HG03460 (cell line): ENCODE results near the gene IL1RL2.

Experiments
- ATAC-seq: cut with Tn5 transposase; IDR thresholded peaks from one replicate; pipeline ENCODE4 v1.9.1; 2021; ENCODE audit not compliant: unreplicated experiment

IL1RL2 gene

GRCh38 chr2:102158011-102158755 is 28.6 kb upstream of the IL1RL2 start:
- ATAC-seq, result no peak

- no peak for ATAC-seq
These were observed 27.5 kb upstream of the IL1RL2 start for GRCh38 chr2:102159295-102159694.

- ATAC-seq, result no peak
These were observed 20.5 kb upstream of the IL1RL2 start for GRCh38 chr2:102166189-102166845.

GRCh38 chr2:102168026-102168771 is 18.6 kb upstream of the IL1RL2 start:
- ATAC-seq, result no peak

GRCh38 chr2:102171946-102172345 is 14.9 kb upstream of the IL1RL2 start:
- ATAC-seq, result no peak

- ATAC-seq, result no peak
These were observed 14.1 kb upstream of the IL1RL2 start for GRCh38 chr2:102172745-102173144.

GRCh38 chr2:102176172-102176571 is 10.7 kb upstream of the IL1RL2 start:
- ATAC-seq, result no peak

GRCh38 chr2:102177814-102178478 is 8.9 kb upstream of the IL1RL2 start:
- ATAC-seq, result no peak

- ATAC-seq, result no peak
These were observed 7.8 kb upstream of the IL1RL2 start for GRCh38 chr2:102179061-102179460.

GRCh38 chr2:102179788-102180686 is 6.8 kb upstream of the IL1RL2 start:
- ATAC-seq, result no peak

GRCh38 chr2:102180687-102180999 is 6.2 kb upstream of the IL1RL2 start:
- ATAC-seq, result no peak

GRCh38 chr2:102181376-102181775 is 5.4 kb upstream of the IL1RL2 start:
- no peak for ATAC-seq

- ATAC-seq, result no peak
These were observed 4.7 kb upstream of the IL1RL2 start for GRCh38 chr2:102181919-102182635.

GRCh38 chr2:102184018-102184417 is 2.8 kb upstream of the IL1RL2 start:
- ATAC-seq, result no peak

- ATAC-seq, result no peak
These were observed 2.3 kb upstream of the IL1RL2 start for GRCh38 chr2:102184568-102184967.

GRCh38 chr2:102185347-102185746 is 1.5 kb upstream of the IL1RL2 start:
- ATAC-seq, result no peak

GRCh38 chr2:102187496-102188150 is 800 bp downstream of the IL1RL2 start:
- ATAC-seq, result no peak

GRCh38 chr2:102190430-102191107 is 3.7 kb downstream of the IL1RL2 start:
- no peak for ATAC-seq

GRCh38 chr2:102191501-102191900 is 4.7 kb downstream of the IL1RL2 start:
- no peak for ATAC-seq
